Middle frontal gyrus (tissue), 1 donor: Measurements from ENCODE around the gene MRLN.
"Not testable (repeated sequence)": the region's sequence is repeated elsewhere in the genome, so short reads cannot be mapped to it uniquely, and the experiment has no call there.

Experiments used
- DNase-seq: peaks from one replicate; pipeline ENCODE4 v3.0.0-alpha.2; 2015; ENCODE audit warnings: low spot score; ENCODE audit errors: extremely low spot score

The MRLN gene

DNA sequence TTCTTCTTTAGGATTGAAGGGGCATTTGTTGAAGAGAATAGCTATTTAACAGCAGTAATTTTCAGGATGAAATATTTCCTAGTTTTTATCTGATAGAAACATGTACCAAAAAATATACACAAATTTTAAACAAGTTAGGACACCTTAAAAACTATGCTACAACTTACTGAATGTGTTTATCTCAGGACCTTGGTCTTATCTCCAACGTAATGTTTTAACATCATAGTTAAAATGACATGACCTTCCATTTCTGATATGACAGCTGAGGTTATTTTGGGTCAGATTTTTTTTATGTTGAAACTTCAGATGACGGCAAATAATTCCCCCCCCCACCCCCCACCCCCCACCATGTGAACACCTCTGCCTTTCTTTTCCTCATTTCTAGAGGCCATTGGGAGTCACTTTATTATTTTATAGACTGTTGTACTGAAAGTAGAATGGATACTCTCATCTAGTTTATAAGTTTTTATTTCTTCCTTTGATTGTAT is 8.0 kb downstream of the MRLN start:
- no peak for DNase-seq

DNA sequence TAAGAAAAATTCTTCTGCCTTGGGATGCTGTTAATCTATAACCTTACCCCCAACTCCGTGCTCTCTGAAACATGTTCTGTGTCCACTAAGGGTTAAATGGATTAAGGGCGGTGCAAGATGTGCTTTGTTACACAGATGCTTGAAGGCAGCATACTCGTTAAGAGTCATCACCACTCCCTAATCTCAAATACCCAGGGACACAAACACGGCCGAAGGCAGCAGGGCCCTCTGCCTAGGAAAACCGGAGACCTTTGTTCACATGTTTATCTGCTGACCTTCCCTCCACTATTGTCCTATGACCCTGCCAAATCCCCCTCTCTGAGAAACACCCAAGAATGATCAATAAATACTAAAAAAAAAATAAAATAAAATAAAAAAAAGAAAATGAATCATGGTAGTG is 8.5 kb downstream of the MRLN start:
- DNase-seq, result not testable (repeated sequence)

DNA sequence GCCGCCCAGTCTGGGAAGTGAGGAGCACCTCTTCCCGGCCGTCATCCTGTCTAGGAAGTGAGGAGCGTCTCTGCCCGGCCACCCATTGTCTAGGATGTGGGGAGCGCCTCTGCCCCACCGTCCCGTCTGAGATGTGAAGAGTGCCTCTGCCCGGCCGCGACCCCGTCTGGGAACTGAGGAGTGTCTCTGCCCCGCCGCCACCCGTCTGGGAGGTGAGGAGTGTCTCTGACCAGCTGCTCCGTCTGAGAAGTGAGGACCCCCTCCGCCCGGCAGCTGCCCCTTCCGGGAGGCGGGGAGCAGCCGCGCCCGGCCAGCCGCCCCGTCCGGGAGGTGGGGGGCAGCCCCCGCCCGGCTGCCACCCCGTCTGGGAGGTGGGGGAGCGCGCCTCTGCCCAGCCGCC is 9.1 kb downstream of the MRLN start:
- DNase-seq, result not testable (repeated sequence)

DNA sequence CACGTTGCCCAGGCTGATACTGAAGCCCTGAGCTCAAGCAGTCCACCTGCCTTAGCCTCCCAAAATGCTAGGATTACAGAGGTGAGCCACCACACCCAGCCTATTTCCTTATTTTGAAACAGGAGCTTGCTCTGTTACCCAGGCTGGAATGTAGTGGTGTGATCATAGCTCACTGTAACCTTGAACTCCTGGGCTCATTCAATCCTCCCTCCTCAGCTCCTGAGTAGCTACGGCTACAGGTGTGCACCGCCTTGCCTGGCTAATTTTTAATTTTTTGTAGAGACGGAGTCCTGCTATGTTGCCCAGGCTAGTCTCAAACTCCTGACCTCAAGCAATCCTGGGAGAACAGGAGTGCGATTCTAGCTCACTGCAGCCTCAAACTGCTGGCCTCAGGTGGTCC is 11.7 kb downstream of the MRLN start:
- no peak for DNase-seq

DNA sequence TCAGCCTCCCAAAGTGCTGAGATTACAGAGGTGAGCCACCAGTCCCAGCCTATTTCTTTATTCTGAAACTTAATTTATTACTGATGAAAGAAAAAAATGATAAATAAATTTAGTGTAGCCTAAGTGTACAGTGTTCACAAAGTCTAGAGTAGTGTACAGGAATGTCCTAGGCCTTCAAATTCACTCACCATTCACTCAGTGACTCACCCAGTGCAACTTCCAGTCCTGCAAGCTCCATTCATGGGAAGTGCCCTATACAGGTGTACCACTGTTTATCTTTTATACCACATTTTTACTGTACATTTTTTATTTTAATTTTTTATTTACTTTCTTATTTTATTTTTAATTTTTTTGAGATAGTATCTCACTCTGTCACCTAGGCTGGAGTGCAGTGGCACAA is 12.2 kb downstream of the MRLN start:
- DNase-seq, result no peak

DNA sequence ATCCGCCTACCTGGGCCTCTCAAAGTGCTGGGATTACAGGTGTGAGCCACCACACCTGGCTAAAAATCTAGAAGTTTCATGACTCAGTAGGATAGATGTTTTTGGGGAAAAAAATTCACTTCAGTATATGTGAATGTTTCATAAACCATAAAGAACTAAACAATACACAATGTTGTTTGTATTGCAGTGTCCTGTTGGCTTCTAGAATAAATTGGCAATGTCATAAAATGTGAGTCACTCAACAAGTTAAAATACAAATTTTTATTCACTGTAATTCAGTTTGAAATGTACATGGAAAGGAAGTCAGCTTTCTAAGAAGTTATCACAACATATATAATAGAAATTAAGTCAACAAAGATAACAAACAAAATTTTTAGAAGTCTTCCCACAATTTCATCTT is 16.5 kb downstream of the MRLN start:
- no peak for DNase-seq

DNA sequence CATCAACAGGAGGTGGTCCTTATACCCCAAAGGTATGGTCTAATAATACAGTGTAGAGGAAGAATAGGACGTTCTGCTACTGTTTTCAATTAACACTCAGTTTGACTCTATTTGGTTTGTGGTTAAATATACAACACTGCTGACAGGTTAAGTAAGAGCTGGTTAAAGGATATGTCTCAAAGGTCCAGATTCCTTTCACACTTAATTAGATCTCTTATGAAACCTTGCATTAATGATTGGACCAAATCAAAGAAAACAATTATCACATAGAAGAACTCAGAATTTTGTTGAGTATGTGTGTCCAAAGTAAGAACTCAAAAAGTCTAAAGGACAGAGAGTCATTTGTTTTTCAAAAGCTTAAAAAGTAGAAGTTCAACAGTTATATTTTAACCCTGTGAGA is 18.0 kb downstream of the MRLN start:
- no peak for DNase-seq

DNA sequence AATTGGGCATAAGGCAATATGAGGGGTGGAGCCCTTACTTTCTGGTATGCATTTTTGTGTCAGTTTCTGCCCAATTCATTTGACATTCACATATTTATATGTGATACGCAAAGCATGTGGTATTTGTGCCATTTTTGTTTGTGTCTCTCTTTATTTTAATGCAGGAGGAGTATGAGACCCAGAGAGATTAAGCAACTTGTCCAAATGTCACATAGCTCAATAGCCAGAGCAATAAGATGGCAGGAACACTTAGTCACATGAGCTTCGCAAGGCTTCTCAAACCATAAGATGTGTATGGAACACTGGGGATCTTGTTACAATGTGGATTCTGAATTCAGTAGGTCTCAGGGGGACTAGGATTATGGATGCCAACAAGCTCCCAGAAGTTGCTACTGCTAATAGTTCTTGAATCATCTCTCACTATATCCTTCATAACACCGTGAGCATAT is 19.2 kb downstream of the MRLN start:
- DNase-seq, result no peak

DNA sequence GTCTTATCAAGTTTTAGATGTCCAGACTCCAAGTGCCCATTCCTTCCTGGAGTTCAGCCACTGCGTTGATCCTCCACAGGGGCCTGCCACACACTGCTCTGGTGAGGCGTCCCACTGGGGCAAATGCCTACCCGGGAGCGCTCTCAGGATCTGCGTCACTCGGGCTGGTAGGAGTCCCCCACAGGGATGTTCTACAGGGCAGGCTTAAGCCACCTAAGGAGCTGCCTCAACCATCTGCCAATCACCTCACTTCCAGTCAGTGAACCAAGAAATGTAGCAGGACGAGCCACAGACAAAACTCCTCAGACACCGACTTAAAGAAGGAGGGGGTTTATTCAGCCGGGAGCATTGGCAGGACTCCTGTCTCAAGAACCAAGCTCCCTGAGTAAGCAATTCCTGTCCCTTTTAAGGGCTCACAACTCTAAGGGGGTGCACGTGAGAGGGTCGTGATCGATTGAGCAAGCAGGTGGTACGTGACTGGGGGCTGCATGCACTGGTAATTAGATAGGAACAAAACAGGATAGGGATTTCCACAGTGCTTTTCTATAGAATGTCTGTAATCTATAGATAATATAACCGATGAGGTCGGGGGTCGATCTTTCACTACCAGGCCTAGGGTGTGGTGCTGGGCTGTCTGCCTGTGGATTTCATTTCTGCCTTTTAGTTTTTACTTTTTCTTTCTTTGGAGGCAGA is 19.8 kb downstream of the MRLN start:
- not testable (repeated sequence) for DNase-seq

DNA sequence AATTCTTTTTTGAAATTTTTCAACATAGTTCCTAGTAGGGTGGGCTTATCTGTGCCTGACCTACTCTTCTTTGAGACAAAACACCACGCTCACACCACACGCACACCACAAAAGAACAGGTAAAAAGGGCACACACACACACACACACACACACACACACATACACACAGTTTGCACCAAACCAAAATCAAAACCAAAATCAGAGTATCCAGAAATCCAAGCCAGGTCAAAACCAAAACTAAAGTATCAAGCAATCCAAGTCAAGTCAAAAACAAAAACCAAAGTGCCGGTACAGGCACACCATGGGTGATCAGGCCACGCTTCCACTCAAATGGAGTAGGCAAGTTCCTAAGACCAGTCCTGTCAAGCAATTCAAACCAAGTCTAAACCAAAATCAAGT is 20.4 kb downstream of the MRLN start:
- DNase-seq, result not testable (repeated sequence)

DNA sequence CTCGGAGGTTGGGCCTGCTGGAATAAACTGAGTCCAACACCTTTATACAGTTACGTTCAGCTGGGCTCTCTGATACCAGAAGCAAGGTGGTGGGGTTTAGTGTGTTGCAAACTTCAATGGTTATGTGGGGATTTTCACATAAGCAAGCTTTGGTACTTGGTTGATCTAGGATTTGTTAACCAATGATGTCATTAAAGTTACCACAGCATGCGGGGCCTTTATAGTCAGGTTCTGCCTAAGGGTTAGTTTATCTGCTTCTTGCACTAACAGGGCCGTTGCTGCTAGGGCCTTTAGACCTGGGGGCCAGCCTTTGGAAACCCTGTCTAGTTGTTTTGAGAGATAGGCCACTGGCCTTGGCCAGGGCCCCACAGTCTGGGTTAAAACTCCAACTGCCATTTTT is 24.1 kb downstream of the MRLN start:
- not testable (repeated sequence) for DNase-seq

DNA sequence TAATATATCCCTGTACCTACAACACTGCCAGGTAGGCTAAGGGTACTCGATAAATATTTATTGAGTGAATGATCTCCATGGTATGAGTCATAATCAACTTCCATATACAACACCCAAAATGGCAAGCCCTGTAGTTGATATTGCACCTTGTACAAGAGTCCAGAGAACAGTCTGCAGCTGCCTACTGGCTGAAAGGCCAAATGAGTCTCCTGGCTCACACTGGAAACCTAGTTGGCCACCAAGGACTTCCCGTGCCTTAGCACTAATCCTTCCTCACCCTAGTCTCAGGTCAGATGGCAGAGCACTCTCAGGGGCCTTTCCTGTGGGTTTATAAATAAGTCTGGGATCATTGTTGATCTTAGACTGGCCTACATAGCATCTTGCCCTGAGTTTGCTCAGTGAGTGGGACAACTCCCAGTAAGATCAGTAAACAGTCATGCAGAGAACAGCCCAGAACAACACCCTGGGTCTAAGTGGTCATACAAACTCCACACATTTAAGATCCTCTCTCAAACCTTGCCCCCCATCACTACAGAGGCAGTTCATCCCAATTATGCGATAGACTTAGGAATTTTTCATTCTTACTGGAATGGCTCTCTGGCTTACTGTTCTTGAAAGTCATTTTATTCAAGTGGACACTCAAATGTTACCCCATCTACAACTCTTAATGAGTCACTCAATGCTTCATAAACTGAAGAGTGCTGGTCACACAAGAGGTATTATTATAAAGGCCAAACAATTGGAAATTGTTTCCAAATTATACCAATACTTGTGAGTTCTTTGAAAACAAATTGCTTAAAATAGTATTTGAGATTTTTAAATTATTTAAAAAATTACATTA is 28.9 kb downstream of the MRLN start:
- no peak for DNase-seq

DNA sequence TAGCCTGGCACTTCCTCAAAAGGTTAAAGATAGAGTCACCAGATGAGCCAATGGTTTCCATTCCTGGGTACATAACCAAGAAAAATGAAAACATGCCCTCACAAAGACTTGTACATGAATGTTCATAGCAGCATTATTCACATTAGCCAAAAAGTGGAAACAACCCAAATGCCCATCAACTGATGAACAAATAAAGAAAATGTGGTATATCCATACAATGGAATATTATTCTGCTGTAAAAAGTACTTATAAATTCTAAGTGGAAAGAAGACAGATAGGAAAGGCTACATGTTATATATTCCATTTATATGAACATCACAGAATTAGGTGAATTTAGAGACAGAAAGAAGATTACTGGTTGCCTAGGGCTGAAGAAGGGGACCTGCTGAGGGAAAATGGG is 32.9 kb downstream of the MRLN start:
- DNase-seq, result no peak

DNA sequence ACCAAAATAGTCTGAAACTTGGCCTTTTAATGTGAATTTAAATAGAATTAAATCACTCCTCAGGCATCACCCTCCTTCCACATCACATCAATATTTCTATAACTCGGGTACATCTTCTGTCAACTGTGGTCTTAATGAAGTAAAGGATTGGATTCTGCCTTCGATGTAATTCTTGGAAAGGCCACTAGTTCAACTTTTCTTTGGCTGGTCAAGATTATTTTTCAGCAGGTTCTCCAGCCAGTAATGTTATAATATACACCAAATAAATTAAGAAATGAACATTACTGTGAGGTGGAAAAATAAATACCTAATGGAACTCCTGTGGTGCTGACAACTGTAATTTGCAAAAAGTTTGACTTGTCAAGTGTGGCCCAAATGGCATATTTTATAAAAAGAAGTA is 33.9 kb downstream of the MRLN start:
- DNase-seq, result no peak

DNA sequence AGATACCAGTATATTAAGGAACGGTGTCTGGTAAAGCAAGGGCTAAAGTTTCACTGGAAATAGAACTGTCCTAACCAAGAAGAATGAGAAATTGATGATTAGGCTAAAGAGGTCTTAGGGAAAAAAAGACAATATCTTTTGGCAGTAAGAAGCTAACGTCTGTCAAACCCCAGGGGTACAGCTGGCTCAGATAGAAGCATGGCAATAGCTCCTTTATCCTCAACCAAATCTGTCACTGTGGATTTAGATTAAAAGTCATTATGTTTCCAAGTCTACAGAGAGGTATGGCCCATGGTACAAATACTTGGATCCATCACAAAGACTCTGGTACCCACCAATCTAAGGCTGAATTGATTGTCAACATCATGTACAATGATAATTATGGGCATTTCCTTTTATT is 35.0 kb downstream of the MRLN start:
- DNase-seq, result no peak

DNA sequence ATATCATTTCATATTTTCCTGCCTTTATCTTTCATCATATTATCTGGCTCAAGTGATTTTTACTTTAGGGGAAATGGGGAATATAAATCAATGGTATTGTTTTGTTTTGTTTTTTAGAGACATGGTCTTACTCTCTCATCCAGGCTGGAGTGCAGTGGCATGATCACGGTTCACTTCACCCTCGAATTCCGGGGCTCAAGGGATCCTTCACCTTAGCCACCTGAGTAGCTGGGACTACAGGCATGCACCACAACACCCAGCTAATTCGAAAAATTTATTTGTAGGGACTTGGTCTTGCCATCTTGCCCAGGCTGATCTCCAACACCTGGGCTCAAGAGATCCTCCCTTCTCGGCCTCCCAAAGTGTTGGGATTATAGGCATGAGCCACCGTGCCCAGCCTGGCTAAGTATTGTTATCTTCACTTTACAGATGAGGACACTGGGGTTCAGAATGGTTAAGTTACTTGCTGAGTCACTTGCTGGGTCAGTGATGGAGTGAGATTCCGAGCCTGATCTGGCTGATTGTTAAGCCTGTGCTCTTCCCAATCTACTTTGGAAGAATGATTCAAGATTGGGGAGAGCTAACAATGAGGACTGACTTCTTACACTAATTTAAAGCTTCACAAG is 39.9 kb downstream of the MRLN start:
- DNase-seq, result no peak

DNA sequence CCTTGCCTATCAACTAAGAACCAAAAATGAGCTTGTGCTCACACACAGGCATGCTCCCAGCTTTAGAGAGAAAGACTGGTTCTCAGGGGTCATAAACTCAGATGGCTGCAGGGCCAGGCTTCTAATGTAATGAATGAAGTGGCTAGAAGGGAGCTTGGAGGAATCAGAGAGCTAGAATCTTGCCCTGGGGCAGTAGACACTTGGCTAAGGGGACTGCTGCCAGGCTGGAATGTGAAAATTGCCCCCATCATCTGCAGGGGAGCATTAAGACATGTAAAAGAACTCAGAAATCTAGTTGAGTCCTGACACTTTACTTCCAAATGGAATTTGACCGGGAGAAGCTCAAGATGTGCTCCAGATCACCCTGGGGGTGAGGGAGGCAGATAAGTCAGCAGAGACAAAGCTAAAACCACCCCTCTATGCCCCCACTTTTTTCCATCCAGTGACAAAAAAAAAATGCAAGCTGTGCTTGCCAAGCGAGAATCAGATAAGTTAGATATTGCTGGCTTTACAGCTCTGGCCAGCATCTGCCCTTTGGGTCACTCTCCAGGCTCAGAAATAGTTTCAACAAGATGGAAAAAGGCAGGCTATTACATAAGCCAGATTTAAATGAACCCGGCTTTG is 41.3 kb downstream of the MRLN start:
- DNase-seq, result no peak

DNA sequence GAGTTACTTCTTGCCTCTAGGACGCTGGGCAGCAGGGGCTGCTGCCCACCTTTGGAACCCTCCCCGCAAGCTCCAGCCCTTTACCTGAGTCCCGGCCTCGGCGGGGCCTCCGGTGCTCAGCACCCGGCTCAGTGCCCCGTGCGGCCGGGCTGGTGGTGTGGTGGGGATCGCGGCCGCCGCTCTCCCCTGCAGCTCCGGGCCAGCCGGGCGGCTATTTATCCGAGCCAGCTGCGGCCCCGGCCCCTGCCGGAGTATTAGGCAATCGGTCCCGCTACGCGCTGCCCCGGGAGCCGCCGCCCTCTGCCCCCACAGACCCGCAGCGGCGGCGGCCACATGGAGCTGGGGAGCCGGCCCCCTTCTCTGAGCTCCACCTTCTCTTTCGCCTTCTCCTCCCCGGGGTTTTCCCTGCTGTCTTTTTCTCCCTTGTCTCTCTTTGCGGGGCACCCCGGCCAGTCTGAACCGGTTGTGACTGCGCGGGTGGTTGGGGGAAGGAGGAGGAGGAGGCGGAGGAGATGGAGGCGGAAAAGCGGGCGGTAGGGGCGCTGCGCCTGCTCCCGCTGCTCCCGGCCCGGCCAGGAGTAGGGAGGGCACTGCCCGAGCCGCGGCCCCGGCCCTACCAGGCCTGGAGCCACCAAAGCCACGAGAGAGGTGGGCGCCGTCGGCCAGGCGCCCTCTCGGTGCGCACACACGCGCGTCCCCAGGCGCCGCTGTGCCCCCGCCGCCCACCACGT is 43.7 kb downstream of the MRLN start, which contains the start of gene SLC16A9:
SLC16A9 (minus strand) TSS at position 456 of the 731 bp plus-strand sequence. CDS start 25,559 bp downstream, outside the sequence.
- DNase-seq, result no peak

DNA sequence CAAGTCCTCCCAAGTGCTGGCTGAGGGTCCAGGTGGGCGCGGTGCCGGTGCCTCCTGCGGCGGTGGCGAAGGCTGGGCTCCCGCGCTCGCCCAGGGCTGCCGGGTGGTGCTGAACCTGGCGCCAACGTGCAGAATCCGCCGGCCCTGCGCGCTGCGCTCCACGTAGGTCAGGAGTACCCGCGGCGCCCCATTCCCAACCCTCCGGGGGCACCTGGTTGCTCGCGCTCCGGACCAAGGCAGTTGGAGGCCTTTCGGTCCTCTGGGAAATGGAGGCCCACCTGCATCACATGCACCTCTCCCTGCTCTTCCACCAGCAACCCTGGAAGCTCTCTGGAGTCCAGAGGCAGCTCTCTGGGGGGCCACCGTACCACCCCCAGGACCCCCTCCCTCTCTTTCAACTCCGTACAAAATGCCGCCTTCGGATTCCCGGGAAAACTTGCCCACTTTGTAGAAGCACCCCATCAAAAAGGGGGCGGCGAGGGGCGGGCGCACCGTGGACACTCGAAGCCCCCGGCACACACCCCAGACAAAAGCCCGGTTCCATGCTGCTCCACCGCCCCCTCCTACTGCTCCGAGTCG is 44.4 kb downstream of the MRLN start:
- no peak for DNase-seq
